HUES48 (cell line): ENCODE data around the gene KLF7.
A peak's percentile ranks its signal among the peaks of the same experiment; 100 is the strongest.

ENCODE experiments used
- H3K27ac ChIP-seq: one replicate; pipeline ENCODE4 v1.7.0; 2013; ENCODE audit warnings: low read depth, low read length, inconsistent platforms
- H3K27me3 ChIP-seq: 2 replicates; pipeline ENCODE4 v1.6.1; 2013; ENCODE audit warnings: mild to moderate bottlenecking, low read length; ENCODE audit not compliant: control insufficient read depth, insufficient read depth
- H3K36me3 ChIP-seq: 2 replicates; pipeline ENCODE4 v1.6.1; 2013; ENCODE audit warnings: low read length; ENCODE audit not compliant: control insufficient read depth, insufficient read depth
- H3K4me1 ChIP-seq: 2 replicates; pipeline ENCODE4 v1.6.1; 2013; ENCODE audit warnings: mild to moderate bottlenecking, low read length; ENCODE audit not compliant: control insufficient read depth, insufficient read depth
- H3K4me3 ChIP-seq: 2 replicates; pipeline ENCODE4 v1.5.1; 2013; ENCODE audit warnings: mild to moderate bottlenecking, low read depth, low read length
- H3K9ac ChIP-seq: 2 replicates; pipeline ENCODE4 v1.6.1; 2013; ENCODE audit warnings: mild to moderate bottlenecking, low read depth, low read length, moderate library complexity
- H3K9me3 ChIP-seq: 2 replicates; pipeline ENCODE4 v1.6.1; 2013; ENCODE audit warnings: low read length; ENCODE audit not compliant: control insufficient read depth, insufficient read depth

KLF7 gene

GRCh38 chr2:207165121-207166038, at the start of gene KLF7:
KLF7 (minus strand) TSS chr2:207165948; CDS start chr2:207165568, 380 bp downstream.
- Histone ChIP-seq H3K4me1 (peaks cover 48% of the 10 kb centered on the region), H3K27ac (peak within 1 kb of the TSS; percentile 99), H3K9me3 (no peaks in the 10 kb centered on the region), H3K36me3 (no peaks in the 10 kb centered on the region), H3K9ac (peak within 1 kb of the TSS; percentile 99), H3K4me3 (peak within 1 kb of the TSS; percentile 87), H3K27me3 (no peaks in the 10 kb centered on the region)

- Histone ChIP-seq H3K4me3 (no peak overlapping the region), H3K9me3 (no peaks in the 10 kb centered on the region), H3K4me1 (peaks cover 19% of the 10 kb centered on the region), H3K9ac (no peak overlapping the region), H3K36me3 (no peaks in the 10 kb centered on the region), H3K27ac (no peak overlapping the region), H3K27me3 (no peaks in the 10 kb centered on the region; the same call in 1 of the 2 replicates)
Measured at GRCh38 chr2:207215308-207215707, 49.6 kb upstream of the KLF7 start.

GRCh38 chr2:207214446-207214845, 48.7 kb upstream of the KLF7 start:
- H3K27ac ChIP-seq = no peak overlapping the region
- H3K9ac ChIP-seq = no peak overlapping the region
- no peaks in the 10 kb centered on the region for H3K9me3 ChIP-seq
- no peak overlapping the region for H3K4me3 ChIP-seq
- H3K36me3 ChIP-seq = no peaks in the 10 kb centered on the region
- H3K27me3 ChIP-seq = no peaks in the 10 kb centered on the region; the same call in 1 of the 2 replicates
- peaks cover 19% of the 10 kb centered on the region for H3K4me1 ChIP-seq

- no peaks in the 10 kb centered on the region for H3K36me3 ChIP-seq
Measured at GRCh38 chr2:207206011-207206410, 40.3 kb upstream of the KLF7 start.

GRCh38 chr2:207205173-207205957, 39.6 kb upstream of the KLF7 start:
- no peaks in the 10 kb centered on the region for H3K4me1 ChIP-seq
- no peaks in the 10 kb centered on the region for H3K27me3 ChIP-seq
- no peaks in the 10 kb centered on the region for H3K9me3 ChIP-seq
- no peaks in the 10 kb centered on the region for H3K36me3 ChIP-seq
- H3K4me3 ChIP-seq = no peak overlapping the region
- H3K27ac ChIP-seq = no peak overlapping the region
- H3K9ac ChIP-seq = no peak overlapping the region

More at GRCh38 chr2:207206011-207206410, 40.3 kb upstream of the KLF7 start:
- Histone ChIP-seq H3K4me3 (no peak overlapping the region), H3K9me3 (no peaks in the 10 kb centered on the region), H3K27me3 (no peaks in the 10 kb centered on the region), H3K27ac (no peak overlapping the region), H3K4me1 (no peaks in the 10 kb centered on the region), H3K9ac (no peak overlapping the region)

GRCh38 chr2:207203056-207203455, 37.3 kb upstream of the KLF7 start:
- H3K9me3 ChIP-seq = no peaks in the 10 kb centered on the region
- H3K27me3 ChIP-seq = no peaks in the 10 kb centered on the region
- no peak overlapping the region for H3K4me3 ChIP-seq
- H3K4me1 ChIP-seq = peaks cover 4% of the 10 kb centered on the region; the same call in 1 of the 2 replicates
- H3K27ac ChIP-seq = no peak overlapping the region
- H3K36me3 ChIP-seq = no peaks in the 10 kb centered on the region
- no peak overlapping the region for H3K9ac ChIP-seq

- Histone ChIP-seq H3K27ac (no peak overlapping the region), H3K9me3 (no peaks in the 10 kb centered on the region), H3K36me3 (no peaks in the 10 kb centered on the region), H3K27me3 (no peaks in the 10 kb centered on the region), H3K4me1 (peaks cover 4% of the 10 kb centered on the region; the same call in 1 of the 2 replicates), H3K4me3 (no peak overlapping the region), H3K9ac (no peak overlapping the region)
Measured at GRCh38 chr2:207202645-207203044, 36.9 kb upstream of the KLF7 start.

GRCh38 chr2:207201416-207201815, 35.7 kb upstream of the KLF7 start:
- H3K4me3 ChIP-seq = no peak overlapping the region
- H3K4me1 ChIP-seq = peaks cover 4% of the 10 kb centered on the region; the same call in 1 of the 2 replicates
- no peaks in the 10 kb centered on the region for H3K36me3 ChIP-seq
- no peak overlapping the region for H3K9ac ChIP-seq
- H3K27ac ChIP-seq = no peak overlapping the region
- H3K9me3 ChIP-seq = no peaks in the 10 kb centered on the region
- H3K27me3 ChIP-seq = no peaks in the 10 kb centered on the region

- Histone ChIP-seq H3K9ac (no peak overlapping the region), H3K27me3 (no peaks in the 10 kb centered on the region), H3K4me3 (no peak overlapping the region), H3K4me1 (peaks cover 4% of the 10 kb centered on the region; the same call in 1 of the 2 replicates), H3K9me3 (no peaks in the 10 kb centered on the region), H3K36me3 (no peaks in the 10 kb centered on the region), H3K27ac (no peak overlapping the region)
Measured at GRCh38 chr2:207200136-207200535, 34.4 kb upstream of the KLF7 start.

- Histone ChIP-seq H3K36me3 (no peaks in the 10 kb centered on the region), H3K4me1 (peaks cover 14% of the 10 kb centered on the region; the same call in 1 of the 2 replicates), H3K4me3 (no peak overlapping the region), H3K9me3 (no peaks in the 10 kb centered on the region), H3K27ac (no peak overlapping the region), H3K27me3 (no peaks in the 10 kb centered on the region), H3K9ac (no peak overlapping the region)
Measured at GRCh38 chr2:207194028-207194427, 28.3 kb upstream of the KLF7 start.
